ENCODE measurements around the gene IGFBPL1.
"Not testable (repeated sequence)": the region's sequence is repeated elsewhere in the genome, so short reads cannot be mapped to it uniquely, and the experiment has no call there.

IGFBPL1 gene

DNA sequence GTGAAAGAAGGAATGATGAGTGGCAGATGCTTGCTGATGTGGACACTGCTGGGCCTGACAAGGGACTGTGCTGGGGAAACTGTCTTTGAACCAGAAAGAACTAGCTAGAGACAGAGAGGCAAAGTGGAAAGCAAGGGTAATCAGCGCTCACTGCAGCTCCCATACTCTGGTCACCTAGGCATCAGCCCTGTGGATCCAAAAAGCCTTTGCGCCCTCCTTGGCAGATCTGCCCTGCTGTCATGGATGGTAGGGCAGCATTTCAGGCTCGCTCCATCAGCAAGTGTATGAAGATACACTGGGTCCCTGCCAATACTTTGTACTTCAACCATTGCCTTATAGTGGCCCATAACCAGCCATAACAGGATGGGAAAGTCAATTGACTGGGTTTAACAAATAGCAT lies 38.4 kb downstream of the IGFBPL1 start:
- no peak overlapping the region for H3K4me3 ChIP-seq (ENCODE audit: low read length)
- H3K27me3 ChIP-seq (ENCODE audit: insufficient read depth, low read length), result peaks cover 58% of the 10 kb centered on the region
- H3K9ac ChIP-seq (ENCODE audit: low read depth, low read length), result no peak overlapping the region
- no peak overlapping the region for H3K27ac ChIP-seq (ENCODE audit: low read length)
- H3K9me3 ChIP-seq (ENCODE audit: insufficient read depth, low read depth, low read length), result peaks cover 13% of the 10 kb centered on the region; the same call in 1 of the 2 replicates
- no peaks in the 10 kb centered on the region for H3K36me3 ChIP-seq (ENCODE audit: insufficient read depth, low read depth, low read length)
- peaks cover 12% of the 10 kb centered on the region; the same call in 1 of the 2 replicates for H3K4me1 ChIP-seq (ENCODE audit: insufficient read depth, low read length)

DNA sequence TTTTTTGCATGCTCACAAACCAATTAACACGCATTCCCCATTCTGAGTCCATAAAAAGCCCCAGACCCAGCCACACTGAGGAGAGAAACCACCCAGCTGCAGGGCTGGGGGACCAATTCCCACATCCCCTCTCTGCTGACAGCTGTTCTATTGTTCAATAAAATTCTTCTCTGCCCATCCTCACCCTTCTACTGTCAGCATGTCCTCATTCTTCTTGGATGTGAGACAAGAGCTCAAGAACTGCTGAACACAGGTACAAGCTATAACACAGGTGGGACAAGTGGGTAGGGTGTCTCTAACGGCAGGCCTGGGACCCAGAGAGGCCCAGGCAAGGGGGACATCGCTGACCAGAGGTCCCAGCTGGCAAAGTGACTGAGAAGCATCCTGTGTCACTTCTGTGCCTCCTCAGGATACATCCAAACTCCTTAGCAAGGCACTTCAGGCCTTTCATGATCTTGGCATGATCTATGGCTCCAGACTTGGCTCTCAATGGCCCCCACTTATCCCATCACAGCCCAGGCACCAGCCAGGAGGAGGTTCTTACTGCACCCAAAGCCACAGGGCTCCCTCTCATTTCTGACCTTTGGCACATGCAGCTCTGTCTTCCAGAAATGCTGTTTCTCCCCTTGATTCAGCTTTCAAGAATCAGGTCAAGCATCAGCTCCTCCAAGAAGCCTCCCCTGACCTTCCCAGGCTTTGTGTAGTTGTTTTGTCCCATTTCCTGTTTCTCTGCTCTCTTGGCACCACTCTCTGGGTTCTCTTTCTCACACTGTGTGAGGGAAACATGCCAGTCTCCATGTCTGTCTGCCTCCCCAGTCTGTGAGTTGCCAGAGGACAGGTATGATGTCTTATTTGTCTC lies 39.0 kb downstream of the IGFBPL1 start:
- Histone ChIP-seq H3K9me3 (ENCODE audit: insufficient read depth, low read depth, low read length) (peaks cover 13% of the 10 kb centered on the region; the same call in 1 of the 2 replicates), H3K27me3 (ENCODE audit: insufficient read depth, low read length) (peaks cover 57% of the 10 kb centered on the region), H3K4me3 (ENCODE audit: low read length) (no peak overlapping the region), H3K4me1 (ENCODE audit: insufficient read depth, low read length) (peaks cover 18% of the 10 kb centered on the region), H3K27ac (ENCODE audit: low read length) (no peak overlapping the region), H3K9ac (ENCODE audit: low read depth, low read length) (no peak overlapping the region), H3K36me3 (ENCODE audit: insufficient read depth, low read depth, low read length) (no peaks in the 10 kb centered on the region)

DNA sequence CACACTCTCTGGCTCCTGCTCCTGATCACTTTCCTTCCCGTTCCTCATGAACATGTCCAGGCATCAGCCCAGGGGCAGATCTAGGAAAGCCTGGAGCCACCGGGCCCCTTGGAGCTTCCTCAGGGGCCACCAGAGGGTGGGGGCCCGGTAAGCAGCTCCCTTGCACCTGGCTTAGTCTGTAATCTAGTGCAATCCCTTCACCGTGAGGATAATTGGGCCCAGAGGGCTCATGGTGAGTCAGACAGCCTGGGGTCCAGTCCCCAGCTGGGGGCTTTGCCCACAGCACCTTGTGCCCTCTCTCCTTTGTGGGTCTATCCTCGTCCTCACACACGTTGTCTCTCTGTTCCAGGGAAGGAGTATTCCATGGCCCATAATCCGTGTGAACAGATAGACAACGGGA lies 42.1 kb downstream of the IGFBPL1 start:
- Histone ChIP-seq H3K27ac (ENCODE audit: low read length) (no peak overlapping the region), H3K4me1 (ENCODE audit: insufficient read depth, low read length) (peaks cover 23% of the 10 kb centered on the region), H3K9ac (ENCODE audit: low read depth, low read length) (no peak overlapping the region), H3K9me3 (ENCODE audit: insufficient read depth, low read depth, low read length) (peaks cover 13% of the 10 kb centered on the region; the same call in 1 of the 2 replicates), H3K36me3 (ENCODE audit: insufficient read depth, low read depth, low read length) (no peaks in the 10 kb centered on the region), H3K27me3 (ENCODE audit: insufficient read depth, low read length) (peaks cover 69% of the 10 kb centered on the region), H3K4me3 (ENCODE audit: low read length) (no peak overlapping the region)

DNA sequence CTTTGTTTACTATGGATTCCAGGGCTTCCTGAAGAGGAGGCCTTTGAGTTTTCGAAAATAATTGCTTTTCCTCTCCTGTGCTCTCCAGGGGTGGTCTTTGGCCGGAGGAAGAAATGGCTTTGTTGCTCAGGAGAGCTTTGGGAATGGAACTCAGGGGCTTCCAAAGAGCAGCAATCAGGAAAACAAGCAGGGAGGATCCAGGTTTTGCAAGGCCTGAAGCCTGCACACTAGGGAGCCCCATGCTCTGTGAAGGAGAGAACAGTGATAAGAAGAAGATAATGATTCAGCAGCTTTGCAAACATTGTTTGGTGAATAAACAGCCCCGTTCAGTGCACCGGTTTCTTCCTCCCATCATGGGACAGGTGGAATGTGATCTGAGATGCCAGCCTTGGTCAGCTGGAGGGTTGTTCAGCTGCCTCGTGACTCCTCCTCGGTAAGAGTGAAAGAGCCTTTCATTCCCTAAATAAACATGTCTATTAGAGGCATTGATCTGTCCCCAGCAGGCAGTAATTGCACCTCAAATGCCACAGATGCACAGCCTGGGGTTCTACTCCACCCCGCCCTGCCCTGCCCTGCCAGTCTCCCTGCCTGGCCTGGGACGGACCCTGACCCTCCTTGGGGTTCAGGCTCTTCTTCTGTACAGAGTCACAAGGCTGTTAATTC lies 43.3 kb downstream of the IGFBPL1 start:
- peaks cover 13% of the 10 kb centered on the region; the same call in 1 of the 2 replicates for H3K9me3 ChIP-seq (ENCODE audit: insufficient read depth, low read depth, low read length)
- peaks cover 66% of the 10 kb centered on the region for H3K27me3 ChIP-seq (ENCODE audit: insufficient read depth, low read length)
- 0 out of 2 replicates have a peak overlapping the region, but pooled peaks have one; percentile 18 for H3K4me3 ChIP-seq (ENCODE audit: low read length)
- no peaks in the 10 kb centered on the region for H3K36me3 ChIP-seq (ENCODE audit: insufficient read depth, low read depth, low read length)
- no peak overlapping the region for H3K27ac ChIP-seq (ENCODE audit: low read length)
- H3K9ac ChIP-seq (ENCODE audit: low read depth, low read length), result no peak overlapping the region
- peaks cover 25% of the 10 kb centered on the region for H3K4me1 ChIP-seq (ENCODE audit: insufficient read depth, low read length)

DNA sequence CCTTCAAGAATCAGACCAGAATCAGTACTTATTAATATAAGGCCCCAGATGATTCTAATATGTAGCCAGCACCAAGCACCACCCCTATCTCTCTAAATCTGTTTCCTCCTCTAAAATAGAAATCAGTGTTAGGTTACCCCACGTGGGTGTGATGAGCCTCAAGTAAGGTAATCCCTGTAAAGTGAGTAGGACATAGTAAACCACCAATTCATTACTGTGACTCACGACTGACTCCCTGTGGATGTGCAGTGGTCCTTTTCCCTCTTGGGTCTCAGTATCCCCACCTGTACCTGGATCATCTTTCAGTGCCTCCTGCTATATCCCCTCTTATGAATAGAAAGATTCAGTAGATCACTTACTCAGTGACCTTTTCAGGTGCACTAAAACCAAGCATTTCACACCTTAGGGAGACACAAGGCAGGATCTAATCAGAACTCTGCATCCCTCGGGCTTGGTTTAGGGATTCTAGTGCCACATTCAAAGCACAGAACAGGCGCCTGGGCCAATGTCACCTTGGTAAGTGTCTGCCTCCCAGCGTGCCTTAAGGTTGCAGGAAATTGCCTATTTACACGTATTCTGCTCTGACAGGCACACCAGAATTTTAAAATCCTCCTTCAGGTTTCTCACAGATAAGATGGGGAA lies 43.9 kb downstream of the IGFBPL1 start:
- no peak overlapping the region for H3K4me3 ChIP-seq (ENCODE audit: low read length)
- no peak overlapping the region for H3K27ac ChIP-seq (ENCODE audit: low read length)
- H3K27me3 ChIP-seq (ENCODE audit: insufficient read depth, low read length), result peaks cover 60% of the 10 kb centered on the region
- peaks cover 26% of the 10 kb centered on the region for H3K4me1 ChIP-seq (ENCODE audit: insufficient read depth, low read length)
- peaks cover 12% of the 10 kb centered on the region; the same call in 1 of the 2 replicates for H3K9me3 ChIP-seq (ENCODE audit: insufficient read depth, low read depth, low read length)
- no peaks in the 10 kb centered on the region for H3K36me3 ChIP-seq (ENCODE audit: insufficient read depth, low read depth, low read length)
- H3K9ac ChIP-seq (ENCODE audit: low read depth, low read length), result no peak overlapping the region

DNA sequence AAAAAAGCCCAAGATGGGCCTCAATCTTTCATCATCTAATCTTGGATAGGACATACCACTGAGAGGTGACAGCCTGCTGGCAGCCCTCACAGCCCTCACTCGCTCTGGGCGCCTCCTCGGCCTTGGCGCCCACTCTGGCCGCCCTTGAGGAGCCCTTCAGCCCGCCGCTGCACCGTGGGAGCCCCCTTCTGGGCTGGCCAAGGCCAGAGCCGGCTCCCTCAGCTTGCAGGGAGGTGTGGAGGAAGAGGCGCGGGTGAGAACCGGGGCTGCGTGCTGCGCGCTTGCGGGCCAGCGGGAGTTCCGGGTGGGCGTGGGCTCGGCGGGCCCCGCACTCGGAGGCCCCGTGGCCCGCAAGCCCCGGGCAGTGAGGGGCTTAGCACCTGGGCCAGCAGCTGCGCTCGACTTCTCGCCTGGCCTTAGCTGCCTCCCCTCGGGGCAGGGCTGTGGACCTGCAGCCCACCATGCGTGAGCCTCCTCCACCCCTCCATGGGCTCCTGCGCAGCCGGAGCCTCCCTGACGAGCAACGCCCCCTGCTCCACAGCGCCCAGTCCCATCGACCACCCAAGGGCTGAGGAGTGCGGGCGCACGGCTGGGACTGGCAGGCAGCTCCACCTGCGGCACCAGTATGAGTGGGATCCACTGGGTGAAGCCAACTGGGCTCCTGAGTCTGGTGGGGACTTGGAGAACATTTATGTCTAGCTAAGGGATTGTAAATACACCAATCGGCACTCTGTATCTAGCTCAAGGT lies 46.7 kb downstream of the IGFBPL1 start:
- H3K27ac ChIP-seq (ENCODE audit: low read length); H3K9ac ChIP-seq (ENCODE audit: low read depth, low read length); H3K9me3 ChIP-seq (ENCODE audit: insufficient read depth, low read depth, low read length); H3K4me3 ChIP-seq (ENCODE audit: low read length); H3K36me3 ChIP-seq (ENCODE audit: insufficient read depth, low read depth, low read length): not testable (repeated sequence)
- Histone ChIP-seq H3K27me3 (ENCODE audit: insufficient read depth, low read length) (peaks cover 41% of the 10 kb centered on the region), H3K4me1 (ENCODE audit: insufficient read depth, low read length) (peaks cover 26% of the 10 kb centered on the region)

DNA sequence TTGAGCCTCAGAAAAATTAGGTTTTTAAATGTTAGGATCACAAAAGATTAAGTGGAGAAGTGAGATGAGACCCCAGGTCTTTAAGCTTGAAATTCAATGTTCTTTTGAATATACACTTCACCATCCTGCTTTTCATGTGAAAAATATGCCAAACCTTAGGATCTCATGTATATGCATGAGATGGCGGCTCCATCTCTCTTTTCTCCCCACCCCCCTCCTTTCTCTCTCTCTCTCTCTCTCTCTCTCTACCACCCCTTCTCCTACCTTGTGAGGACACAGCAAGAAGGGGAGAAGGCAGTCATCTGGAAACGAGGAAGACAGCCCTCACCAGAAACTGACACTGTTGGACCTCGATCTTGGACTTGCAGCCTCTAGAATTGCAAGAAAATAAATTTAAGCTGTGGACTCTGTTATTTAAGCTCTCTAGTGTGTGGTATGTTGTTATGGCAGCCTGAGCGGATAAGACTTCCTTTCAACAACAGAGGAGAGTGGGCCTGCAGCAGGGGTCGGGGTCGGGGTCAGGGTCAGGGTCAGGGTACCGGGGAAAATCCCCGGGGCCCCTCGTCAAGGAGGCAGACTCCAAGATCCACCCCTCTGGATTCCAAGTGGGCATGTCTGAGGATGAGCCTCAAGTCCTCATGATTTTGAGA lies 48.1 kb downstream of the IGFBPL1 start:
- Histone ChIP-seq H3K36me3 (ENCODE audit: insufficient read depth, low read depth, low read length) (no peaks in the 10 kb centered on the region), H3K27me3 (ENCODE audit: insufficient read depth, low read length) (peaks cover 36% of the 10 kb centered on the region), H3K27ac (ENCODE audit: low read length) (no peak overlapping the region), H3K9ac (ENCODE audit: low read depth, low read length) (no peak overlapping the region), H3K4me3 (ENCODE audit: low read length) (no peak overlapping the region), H3K9me3 (ENCODE audit: insufficient read depth, low read depth, low read length) (no peaks in the 10 kb centered on the region), H3K4me1 (ENCODE audit: insufficient read depth, low read length) (peaks cover 17% of the 10 kb centered on the region)

DNA sequence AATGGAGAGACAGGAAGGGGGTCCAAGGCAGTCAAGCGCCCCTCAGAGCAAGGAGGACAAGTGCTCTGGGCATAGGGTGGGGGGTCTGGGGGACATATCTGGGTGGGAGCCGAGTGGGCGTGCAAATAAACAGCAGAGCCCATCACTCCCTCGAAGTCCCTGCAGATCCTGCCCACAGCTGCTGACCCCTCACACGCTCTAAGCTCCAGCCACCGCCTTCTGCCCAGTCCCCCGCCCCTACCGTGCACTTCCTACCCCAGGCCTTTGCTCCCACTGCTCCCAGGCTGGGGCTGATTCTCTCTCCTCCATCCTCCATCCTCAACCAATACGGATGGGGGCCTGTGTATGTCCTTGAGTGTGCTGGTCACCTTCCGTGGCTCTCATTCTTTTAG lies 48.7 kb downstream of the IGFBPL1 start:
- H3K27ac ChIP-seq (ENCODE audit: low read length), result no peak overlapping the region
- peaks cover 36% of the 10 kb centered on the region for H3K27me3 ChIP-seq (ENCODE audit: insufficient read depth, low read length)
- no peak overlapping the region for H3K4me3 ChIP-seq (ENCODE audit: low read length)
- H3K9me3 ChIP-seq (ENCODE audit: insufficient read depth, low read depth, low read length), result no peaks in the 10 kb centered on the region
- no peak overlapping the region for H3K9ac ChIP-seq (ENCODE audit: low read depth, low read length)
- H3K36me3 ChIP-seq (ENCODE audit: insufficient read depth, low read depth, low read length), result no peaks in the 10 kb centered on the region
- peaks cover 11% of the 10 kb centered on the region for H3K4me1 ChIP-seq (ENCODE audit: insufficient read depth, low read length)

DNA sequence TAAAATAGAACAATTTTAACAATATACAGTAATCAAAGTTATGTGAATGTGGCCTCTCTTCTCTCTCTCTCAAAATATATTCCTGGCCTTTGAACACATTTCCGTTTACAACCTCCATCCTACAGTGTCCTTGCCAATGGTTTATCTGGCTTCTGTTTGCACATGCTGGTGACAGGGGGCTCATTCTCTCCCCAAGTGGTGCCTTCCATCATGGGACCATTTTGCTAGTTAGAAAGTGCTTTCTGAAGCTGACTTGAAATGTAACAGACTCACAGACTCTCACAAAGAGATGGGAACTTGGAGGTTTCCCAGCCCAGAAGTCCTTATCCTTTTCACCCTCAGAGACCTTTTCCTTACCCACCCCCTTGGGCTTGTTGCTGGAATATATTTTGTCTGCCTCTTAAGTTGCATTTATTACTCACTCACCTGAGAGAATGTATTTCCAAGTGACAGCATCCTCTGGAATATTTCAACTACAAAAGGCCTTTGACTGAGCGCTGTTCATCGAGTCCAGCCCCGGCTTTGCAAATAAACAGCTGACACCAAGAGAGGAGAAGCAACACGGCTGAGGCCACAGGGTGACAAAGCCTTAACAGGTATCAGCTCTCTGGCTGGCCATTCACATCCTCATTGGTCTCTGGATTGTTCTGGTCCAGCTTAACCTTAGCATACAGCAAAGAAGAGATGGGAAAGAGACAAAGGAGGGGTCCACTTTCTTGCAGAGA lies 49.2 kb downstream of the IGFBPL1 start:
- no peaks in the 10 kb centered on the region for H3K9me3 ChIP-seq (ENCODE audit: insufficient read depth, low read depth, low read length)
- no peak overlapping the region for H3K9ac ChIP-seq (ENCODE audit: low read depth, low read length)
- H3K4me1 ChIP-seq (ENCODE audit: insufficient read depth, low read length), result peaks cover 6% of the 10 kb centered on the region
- no peak overlapping the region for H3K4me3 ChIP-seq (ENCODE audit: low read length)
- no peak overlapping the region for H3K27ac ChIP-seq (ENCODE audit: low read length)
- peaks cover 32% of the 10 kb centered on the region for H3K27me3 ChIP-seq (ENCODE audit: insufficient read depth, low read length)
- H3K36me3 ChIP-seq (ENCODE audit: insufficient read depth, low read depth, low read length), result no peaks in the 10 kb centered on the region

DNA sequence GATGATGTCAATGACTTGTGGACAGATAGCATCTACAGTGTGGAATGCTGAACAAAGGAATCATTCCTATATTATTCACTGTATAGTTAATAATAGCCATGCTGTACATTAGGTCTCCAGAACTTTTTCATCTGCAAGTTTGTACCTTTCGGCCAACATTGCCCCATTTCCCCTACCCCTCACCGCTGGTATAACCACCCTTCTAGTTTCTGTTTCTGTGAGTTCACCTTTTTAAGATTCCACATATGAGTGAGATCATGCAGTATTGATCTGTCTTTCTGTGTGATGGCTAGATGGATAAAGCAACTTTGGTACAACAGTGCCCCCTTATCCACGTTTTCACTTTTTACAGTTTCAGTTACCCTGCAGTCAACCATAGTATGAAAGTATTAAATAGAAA lies 50.6 kb downstream of the IGFBPL1 start:
- Histone ChIP-seq H3K9me3 (ENCODE audit: insufficient read depth, low read depth, low read length) (no peaks in the 10 kb centered on the region), H3K9ac (ENCODE audit: low read depth, low read length) (no peak overlapping the region), H3K4me3 (ENCODE audit: low read length) (no peak overlapping the region), H3K4me1 (ENCODE audit: insufficient read depth, low read length) (peaks cover 3% of the 10 kb centered on the region; the same call in 1 of the 2 replicates), H3K27ac (ENCODE audit: low read length) (no peak overlapping the region), H3K27me3 (ENCODE audit: insufficient read depth, low read length) (peaks cover 30% of the 10 kb centered on the region), H3K36me3 (ENCODE audit: insufficient read depth, low read depth, low read length) (no peaks in the 10 kb centered on the region)

Measured in iPS-20b (cell line).